Measurements from ENCODE around the gene USP34.

USP34 gene

DNA sequence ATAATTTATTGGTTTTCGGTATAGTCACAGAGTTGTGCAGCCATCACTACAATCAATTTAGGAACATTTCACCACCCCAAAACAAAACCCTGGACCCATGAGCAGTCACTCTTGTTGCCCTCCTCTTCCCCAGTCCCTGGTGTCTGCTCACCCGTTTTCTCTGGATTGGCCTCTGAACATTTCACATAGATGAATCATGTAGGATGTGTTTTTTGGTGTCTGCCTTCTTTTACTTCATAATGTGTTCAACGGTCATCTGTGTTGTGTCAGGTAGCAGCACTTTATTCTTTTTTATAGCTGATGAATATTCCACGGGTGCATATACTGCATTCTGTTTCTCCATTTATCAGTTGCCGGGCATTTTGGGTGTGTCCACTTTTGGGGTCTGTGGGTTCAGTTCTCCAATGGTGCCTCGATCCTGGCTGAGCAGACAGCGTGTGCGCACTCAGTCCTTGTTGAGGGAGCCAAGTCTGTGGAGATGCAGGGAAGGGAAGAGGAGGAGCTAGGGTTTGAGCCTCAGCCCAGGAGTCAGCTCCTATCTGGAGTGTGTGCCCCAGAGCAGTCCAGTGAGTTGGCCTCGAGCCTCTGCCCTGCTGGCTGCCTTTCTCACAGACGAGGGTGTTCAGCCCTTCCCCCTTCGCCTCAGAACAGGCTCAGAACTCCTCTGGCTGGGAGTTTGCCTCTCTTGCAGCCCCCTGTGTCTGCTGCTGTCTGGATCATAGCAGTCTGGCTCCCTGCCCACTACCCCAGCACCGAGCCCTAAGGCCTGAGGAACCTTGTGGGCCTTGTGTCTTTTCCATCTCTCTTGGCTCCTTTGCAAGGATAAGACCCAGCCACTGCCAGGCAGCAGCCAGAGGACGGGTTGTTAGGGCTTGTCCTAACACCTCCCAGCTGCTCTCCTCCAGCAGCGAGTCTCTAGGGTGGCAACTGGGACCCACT, 290.9 kb downstream of the USP34 start:
- no peaks in the 10 kb centered on the region for H3K27me3 ChIP-seq (ENCODE audit: insufficient read depth, poor library complexity, severe bottlenecking)
- H3K27ac ChIP-seq (replicated peaks), result no peak overlapping the region
- no peak for TF ChIP-seq POLR2AphosphoS5 (IDR thresholded peaks at IDR 0.05; ENCODE audit: low read depth)
- TF ChIP-seq SPI1 (IDR thresholded peaks at IDR 0.05; ENCODE audit: borderline replicate concordance, low read depth), result no peak
- no peak for TF ChIP-seq GABPA (IDR thresholded peaks at IDR 0.05; ENCODE audit: low read depth)
- TF ChIP-seq, protein P1, sequence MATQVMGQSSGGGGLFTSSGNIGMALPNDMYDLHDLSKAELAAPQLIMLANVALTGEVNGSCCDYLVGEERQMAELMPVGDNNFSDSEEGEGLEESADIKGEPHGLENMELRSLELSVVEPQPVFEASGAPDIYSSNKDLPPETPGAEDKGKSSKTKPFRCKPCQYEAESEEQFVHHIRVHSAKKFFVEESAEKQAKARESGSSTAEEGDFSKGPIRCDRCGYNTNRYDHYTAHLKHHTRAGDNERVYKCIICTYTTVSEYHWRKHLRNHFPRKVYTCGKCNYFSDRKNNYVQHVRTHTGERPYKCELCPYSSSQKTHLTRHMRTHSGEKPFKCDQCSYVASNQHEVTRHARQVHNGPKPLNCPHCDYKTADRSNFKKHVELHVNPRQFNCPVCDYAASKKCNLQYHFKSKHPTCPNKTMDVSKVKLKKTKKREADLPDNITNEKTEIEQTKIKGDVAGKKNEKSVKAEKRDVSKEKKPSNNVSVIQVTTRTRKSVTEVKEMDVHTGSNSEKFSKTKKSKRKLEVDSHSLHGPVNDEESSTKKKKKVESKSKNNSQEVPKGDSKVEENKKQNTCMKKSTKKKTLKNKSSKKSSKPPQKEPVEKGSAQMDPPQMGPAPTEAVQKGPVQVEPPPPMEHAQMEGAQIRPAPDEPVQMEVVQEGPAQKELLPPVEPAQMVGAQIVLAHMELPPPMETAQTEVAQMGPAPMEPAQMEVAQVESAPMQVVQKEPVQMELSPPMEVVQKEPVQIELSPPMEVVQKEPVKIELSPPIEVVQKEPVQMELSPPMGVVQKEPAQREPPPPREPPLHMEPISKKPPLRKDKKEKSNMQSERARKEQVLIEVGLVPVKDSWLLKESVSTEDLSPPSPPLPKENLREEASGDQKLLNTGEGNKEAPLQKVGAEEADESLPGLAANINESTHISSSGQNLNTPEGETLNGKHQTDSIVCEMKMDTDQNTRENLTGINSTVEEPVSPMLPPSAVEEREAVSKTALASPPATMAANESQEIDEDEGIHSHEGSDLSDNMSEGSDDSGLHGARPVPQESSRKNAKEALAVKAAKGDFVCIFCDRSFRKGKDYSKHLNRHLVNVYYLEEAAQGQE (IDR thresholded peaks at IDR 0.05; ENCODE audit: insufficient replicate concordance, low read depth), result no peak
- TF ChIP-seq, protein P2, sequence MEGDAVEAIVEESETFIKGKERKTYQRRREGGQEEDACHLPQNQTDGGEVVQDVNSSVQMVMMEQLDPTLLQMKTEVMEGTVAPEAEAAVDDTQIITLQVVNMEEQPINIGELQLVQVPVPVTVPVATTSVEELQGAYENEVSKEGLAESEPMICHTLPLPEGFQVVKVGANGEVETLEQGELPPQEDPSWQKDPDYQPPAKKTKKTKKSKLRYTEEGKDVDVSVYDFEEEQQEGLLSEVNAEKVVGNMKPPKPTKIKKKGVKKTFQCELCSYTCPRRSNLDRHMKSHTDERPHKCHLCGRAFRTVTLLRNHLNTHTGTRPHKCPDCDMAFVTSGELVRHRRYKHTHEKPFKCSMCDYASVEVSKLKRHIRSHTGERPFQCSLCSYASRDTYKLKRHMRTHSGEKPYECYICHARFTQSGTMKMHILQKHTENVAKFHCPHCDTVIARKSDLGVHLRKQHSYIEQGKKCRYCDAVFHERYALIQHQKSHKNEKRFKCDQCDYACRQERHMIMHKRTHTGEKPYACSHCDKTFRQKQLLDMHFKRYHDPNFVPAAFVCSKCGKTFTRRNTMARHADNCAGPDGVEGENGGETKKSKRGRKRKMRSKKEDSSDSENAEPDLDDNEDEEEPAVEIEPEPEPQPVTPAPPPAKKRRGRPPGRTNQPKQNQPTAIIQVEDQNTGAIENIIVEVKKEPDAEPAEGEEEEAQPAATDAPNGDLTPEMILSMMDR (IDR thresholded peaks at IDR 0.05; ENCODE audit: insufficient read depth, low read length), result no peak
- no peak for DNase-seq (ENCODE audit: low read depth in 1 of 2, low spot score in 1 of 2)
- H3K4me3 ChIP-seq (replicated peaks; ENCODE audit: insufficient read depth, low read length), result no peak overlapping the region

DNA sequence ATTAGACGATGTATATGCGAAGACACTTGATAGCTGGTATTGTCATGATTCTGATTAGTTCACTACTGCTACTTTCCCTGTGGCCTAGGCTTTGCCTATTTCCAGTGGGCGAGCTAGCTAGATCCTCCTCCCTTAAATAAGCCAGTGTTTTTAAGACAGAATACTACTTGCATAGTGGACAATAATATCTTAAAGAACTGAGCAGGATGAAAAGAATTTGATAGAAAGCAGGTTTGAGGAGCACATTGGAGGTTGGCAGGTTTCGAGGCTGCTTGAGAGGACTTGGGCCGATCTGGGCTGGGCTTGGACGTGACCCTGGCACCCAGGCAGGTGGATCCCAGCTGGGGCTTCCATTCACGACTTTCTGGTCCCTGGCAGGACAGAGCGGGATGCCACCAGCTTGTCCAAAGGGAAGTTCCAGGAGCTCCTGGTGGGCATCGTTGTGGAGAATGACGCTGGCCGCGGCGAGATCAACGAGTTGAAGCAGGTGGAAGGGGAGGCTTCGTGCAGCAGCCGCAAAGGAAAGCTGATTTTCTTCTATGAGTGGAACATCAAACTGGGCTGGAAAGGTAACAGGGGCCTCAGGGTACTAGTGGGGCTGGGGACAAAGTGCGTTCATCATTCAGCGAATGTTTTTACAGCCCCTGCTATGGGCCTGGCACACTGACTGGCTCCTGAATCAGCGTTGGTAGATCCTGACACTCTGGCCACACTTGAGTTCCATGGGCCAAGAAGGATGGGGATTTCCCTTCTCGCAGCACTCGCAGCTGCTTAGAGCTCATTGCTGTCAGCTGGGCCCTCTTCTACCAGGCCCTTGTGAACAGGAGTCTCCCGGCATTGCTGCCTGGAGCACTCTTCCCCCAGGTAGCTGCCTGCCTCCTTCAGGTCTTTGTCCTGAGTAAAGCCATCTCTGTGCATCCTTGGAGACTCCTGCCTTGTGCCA, 292.0 kb downstream of the USP34 start:
- no peak overlapping the region; the same call in 1 of the 2 replicates for H3K4me3 ChIP-seq (replicated peaks; ENCODE audit: insufficient read depth, low read length)
- no peak for DNase-seq (ENCODE audit: low read depth in 1 of 2, low spot score in 1 of 2)
- H3K27me3 ChIP-seq (ENCODE audit: insufficient read depth, poor library complexity, severe bottlenecking), result no peaks in the 10 kb centered on the region
- H3K27ac ChIP-seq (replicated peaks), result no peak overlapping the region
- TF ChIP-seq, protein P2 (IDR thresholded peaks at IDR 0.05; ENCODE audit: insufficient read depth, low read length), result no peak
- TF ChIP-seq, protein P1 (IDR thresholded peaks at IDR 0.05; ENCODE audit: insufficient replicate concordance, low read depth), result no peak
- TF ChIP-seq SPI1 (IDR thresholded peaks at IDR 0.05; ENCODE audit: borderline replicate concordance, low read depth), result no peak
- TF ChIP-seq POLR2AphosphoS5 (IDR thresholded peaks at IDR 0.05; ENCODE audit: low read depth), result no peak
- TF ChIP-seq GABPA (IDR thresholded peaks at IDR 0.05; ENCODE audit: low read depth), result no peak

DNA sequence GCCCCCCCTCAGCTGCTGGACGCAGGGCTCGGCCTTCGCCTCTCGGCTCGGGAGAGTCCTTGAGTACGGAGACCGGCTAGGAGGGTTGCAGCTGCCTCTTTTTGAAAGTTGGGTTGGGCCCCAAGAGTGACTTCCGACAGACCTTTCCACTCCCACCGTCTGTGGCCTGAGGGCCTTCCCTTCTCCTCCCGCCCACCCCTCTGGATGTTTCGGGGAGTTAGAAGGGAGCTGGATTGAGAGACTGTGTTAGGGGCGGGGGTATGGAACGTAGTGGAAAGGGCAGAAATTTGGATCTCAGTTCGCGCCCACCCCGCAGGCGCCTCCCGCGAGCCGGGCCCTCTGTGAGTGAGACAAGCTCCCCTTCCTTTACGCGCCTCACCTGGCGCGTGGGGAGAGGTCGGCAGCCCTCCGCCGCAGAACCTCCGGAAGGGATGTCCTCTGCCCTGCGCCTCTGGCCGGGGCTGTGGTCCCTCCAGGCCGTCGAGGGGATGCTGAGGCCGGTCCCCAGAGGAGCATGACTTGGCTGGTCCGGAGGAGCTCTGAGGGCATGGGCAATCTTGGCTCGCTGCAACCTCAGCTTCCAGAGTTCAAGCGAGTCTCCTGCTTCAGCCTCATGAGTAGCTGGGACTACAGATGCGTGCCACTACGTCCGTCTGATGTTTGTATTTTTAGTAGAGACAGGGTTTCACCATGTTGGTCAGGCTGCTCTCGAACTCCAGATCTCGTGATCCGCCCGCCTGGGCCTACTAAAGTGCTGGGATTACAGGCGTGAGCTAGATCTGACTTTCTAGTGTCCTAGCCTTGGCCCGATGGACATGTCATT, 292.9 kb downstream of the USP34 start:
- Histone ChIP-seq H3K4me3 (replicated peaks; ENCODE audit: insufficient read depth, low read length) (peak overlapping the region; percentile 58), H3K27me3 (ENCODE audit: insufficient read depth, poor library complexity, severe bottlenecking) (no peaks in the 10 kb centered on the region), H3K27ac (replicated peaks) (peak overlapping the region; percentile 95)
- DNase-seq (ENCODE audit: low read depth in 1 of 2, low spot score in 1 of 2), result peak in 1 of 2 experiments; percentile 37
- TF ChIP-seq, protein P1 (IDR thresholded peaks at IDR 0.05; ENCODE audit: insufficient replicate concordance, low read depth), result peak; percentile 5
- no peak for TF ChIP-seq GABPA (IDR thresholded peaks at IDR 0.05; ENCODE audit: low read depth)
- TF ChIP-seq SPI1 (IDR thresholded peaks at IDR 0.05; ENCODE audit: borderline replicate concordance, low read depth), result no peak
